Glomerular visceral epithelial cell (primary cell): Measurements from ENCODE around the gene ATXN8OS.
"Not testable (repeated sequence)": the region's sequence is repeated elsewhere in the genome, so short reads cannot be mapped to it uniquely, and the experiment has no call there.

Source experiments
- DNase-seq: peaks from one replicate; pipeline ENCODE4 v3.0.0-alpha.2; 2016; ENCODE audit errors: extremely low spot score

The ATXN8OS gene

DNA sequence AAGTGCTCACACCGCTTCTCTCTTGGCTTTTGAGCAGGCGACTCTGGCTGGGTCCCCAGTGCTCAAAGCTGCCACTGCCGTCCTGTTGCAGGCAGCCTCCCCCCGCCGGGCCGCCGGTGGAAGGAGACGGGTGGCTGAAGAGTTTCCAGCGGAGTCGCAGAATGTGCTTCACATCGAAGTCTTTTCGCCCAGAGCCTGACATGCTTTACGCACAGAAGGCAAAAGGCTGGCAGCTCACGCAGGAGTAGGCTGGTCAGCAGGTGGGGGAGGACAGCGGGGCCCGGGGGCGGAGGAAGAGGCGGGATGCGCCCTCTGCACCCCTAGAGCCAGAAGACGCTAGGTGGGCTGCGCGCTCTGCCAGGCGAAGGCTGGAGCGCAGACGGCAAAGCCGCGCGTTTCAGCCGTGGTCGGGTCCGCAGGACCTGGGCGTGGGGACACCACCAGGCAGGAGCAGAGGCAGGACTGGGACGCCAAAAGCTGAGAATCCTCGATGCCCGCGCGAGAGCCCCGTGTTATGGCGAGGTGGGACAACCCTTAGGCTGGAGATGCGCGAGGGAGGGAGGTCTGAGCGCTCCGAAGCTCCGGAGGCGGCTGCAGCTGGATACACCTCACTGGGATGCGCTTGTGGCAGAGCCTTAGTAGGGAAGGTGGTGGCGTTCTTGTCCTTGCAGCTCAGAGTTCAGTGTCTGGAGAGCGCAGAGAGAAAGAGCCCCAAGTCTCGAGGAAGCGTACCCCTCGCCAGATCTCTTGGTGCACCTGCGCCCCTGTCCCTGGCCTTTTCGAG, at the start of gene ATXN8OS:
Gene ATXN8OS, plus strand, starts transcription at position 329 of the 784 bp plus-strand sequence.
- peak; percentile 6 for DNase-seq

GRCh38 chr13:70080012-70080411, 27.6 kb upstream of the ATXN8OS start:
- no peak for DNase-seq

GRCh38 chr13:70087247-70087646, 20.4 kb upstream of the ATXN8OS start:
- DNase-seq = no peak

- DNase-seq = no peak
These were observed 18.7 kb upstream of the ATXN8OS start for GRCh38 chr13:70088926-70089325.

DNA sequence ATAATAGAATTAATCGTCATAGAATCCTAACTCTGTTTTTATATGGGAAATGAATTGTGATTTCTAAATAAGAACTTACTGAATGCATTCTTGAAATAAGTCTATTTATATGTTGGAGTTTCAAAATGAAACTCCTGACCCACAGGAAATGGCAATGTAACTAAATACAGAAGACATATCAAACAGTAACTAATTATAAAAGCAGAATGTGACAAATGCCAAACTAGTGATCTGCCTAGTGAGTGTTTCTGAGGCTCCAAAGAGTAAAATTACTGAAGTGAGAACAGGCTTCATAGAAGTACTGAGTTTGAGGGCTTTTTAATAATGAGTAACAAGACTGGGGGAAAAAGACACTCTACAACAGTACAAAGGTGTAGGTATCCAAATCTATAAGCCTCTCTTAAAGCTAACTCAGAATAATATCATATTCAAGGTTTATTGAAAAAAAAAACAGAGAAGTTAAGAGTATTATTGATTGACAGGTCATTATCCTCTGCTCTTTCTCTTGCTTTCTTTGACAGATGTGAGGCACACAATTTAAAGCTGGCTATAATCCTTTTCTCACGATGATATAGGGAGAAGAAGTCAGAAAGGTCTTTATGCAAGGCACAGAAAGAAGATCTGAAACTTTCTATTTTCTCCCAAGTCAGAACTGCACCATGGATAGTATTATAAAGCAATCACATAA, 17.4 kb upstream of the ATXN8OS start:
- DNase-seq = peak; percentile 13

DNA sequence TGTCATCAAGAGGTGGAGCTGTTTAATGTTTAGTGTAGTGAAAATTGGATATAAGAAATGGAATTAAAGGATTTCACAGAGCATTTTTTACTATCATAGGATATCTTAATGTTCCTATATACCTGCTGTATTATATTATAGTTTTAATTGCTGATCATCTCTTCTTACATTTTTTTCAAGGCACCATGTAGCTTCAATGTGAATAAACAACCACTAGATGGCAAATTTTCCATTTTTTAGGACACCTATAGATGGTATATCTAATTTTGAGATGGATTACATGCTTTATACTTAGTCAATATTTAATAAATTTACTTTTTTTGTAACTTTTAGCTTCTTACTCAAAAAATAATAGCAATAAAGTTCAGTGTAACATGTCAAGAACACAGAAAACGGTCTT, 9.0 kb upstream of the ATXN8OS start:
- DNase-seq = peak; percentile 12

DNA sequence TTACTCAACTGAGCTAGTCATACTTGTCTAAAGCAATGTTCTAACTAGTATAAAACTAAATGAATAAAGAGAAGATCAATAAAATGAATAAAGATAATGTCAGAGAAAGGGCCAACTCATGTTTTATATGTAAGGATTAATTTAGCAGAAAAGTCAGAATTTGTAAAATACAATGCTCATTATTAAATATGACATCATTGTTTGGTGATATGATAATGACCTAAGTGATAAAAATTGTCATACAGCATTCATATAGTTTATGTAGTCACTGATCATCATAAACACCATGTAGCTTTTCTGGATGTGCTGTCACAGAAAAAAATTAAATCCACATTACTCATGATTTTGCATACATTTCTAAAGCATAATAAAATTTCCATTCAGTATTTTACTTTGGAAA, 3.1 kb upstream of the ATXN8OS start:
- no peak for DNase-seq

GRCh38 chr13:70107125-70107497, 515 bp upstream of the ATXN8OS start:
- no peak for DNase-seq

DNA sequence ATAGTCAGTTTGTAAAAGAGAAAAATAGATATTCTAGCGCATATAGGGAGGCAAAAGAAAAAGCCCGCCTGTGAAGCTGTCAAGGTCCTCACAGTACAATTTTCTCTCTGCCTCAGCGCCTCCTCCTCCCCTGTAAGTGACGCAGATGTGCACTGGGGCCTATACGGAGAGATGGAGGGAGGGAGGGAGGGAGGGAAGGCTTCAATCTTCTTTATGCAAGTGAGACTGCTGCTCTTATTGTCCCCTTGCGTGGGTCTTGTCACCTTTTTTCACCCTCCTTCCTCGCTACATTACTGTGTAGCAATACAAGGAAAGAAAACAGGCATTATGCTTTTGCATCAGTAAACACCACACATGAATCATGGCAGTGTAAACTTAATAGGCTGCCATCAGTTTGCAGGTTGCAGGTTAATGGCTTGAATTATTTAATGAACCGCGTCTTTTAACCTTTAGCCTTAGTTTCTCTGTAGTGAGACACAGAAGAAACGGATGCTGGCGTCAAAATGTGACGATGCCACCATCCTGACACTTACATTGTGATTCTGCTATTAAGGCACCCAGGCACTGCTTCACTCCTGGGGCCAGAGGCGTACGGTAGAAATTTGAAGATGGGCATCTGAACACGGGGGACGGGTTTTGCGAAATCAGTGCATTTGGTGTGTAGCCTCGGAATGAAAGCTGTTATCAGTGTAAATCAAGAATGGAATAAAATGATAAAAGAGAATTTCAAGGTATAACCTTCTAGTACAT, 905 bp downstream of the ATXN8OS start, which contains the start of gene KLHL1:
Gene KLHL1, minus strand, starts transcription at position 97 of the 750 bp plus-strand sequence. CDS start 753 bp downstream, outside the sequence.
- no peak for DNase-seq

- no peak for DNase-seq
These were observed 9.8 kb downstream of the ATXN8OS start for GRCh38 chr13:70117338-70117905.

GRCh38 chr13:70125693-70126092, 18.1 kb downstream of the ATXN8OS start:
- DNase-seq = no peak

DNA sequence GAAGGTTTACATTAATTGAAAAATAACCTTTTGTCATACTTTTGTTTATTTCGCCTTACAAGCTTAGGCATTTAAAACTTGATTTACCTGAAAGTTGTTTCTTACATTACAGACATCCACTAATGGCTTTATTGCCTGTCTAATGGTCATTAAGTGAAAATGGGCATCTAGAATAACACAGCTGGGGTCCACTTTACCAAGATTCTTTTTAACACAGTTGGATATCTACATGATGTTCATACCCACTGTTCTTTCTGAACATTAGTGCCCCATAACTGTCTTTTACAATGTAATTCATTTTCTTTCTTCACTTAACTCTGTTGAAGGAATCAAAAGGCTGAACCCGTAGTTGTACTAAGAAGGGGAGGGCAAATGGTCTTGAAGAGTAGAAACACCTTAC, 20.5 kb downstream of the ATXN8OS start:
- DNase-seq = no peak

DNA sequence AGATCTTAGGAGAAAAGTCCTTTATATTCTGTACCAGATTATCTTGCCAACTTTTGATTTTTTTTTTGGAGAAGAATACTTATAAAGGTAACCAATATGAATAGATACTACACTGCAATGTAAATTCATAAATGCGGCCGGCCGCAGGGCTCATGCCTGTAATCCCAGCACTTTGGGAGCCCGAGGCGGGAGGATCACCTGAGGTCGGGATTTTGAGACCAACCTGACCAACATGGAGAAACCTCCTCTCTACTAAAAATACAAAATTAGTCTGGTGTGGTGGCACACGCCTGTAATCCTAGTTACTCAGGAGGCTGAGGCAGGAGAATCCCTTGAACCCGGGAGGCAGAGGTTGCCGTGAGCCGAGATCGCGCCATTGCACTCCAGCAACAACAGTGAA, 35.0 kb downstream of the ATXN8OS start:
- not testable (repeated sequence) for DNase-seq

GRCh38 chr13:70162141-70162540, 54.5 kb downstream of the ATXN8OS start:
- no peak for DNase-seq

DNA sequence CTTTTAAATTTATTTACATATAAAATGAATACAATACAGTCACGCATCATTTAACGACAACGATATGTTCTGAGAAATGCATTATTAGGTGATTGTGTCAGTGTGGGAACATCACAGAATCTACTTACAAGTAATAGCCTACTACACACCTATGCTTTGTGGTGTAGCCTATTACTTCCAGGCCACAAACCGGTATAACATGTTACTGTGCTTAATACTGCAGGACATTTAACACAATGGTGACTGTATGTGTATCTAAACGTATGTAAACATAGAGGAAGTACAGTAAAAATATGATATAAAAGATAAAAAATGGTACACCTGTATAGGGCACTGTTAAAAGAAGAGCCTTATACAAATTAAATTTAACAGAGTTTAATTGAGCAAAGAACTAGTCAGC, 63.1 kb downstream of the ATXN8OS start:
- no peak for DNase-seq

DNA sequence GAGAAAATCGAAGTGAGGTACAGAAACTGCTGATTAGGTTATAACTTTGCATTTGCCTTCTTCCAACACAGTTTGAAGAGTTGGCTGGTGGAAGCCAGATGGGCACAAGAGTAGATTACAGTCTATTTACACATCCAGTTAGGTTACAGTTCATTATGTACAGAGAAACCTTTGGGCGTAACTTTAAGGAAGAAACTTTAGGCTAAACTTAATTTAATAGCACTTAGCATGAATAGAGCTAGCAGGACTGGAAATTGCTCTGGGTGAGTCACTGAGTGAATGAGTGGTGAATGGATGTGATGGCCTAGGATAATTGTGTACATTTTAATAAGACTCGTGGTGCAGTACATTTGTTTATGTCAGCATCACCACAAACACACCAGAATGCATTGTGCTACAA, 63.5 kb downstream of the ATXN8OS start:
- no peak for DNase-seq

DNA sequence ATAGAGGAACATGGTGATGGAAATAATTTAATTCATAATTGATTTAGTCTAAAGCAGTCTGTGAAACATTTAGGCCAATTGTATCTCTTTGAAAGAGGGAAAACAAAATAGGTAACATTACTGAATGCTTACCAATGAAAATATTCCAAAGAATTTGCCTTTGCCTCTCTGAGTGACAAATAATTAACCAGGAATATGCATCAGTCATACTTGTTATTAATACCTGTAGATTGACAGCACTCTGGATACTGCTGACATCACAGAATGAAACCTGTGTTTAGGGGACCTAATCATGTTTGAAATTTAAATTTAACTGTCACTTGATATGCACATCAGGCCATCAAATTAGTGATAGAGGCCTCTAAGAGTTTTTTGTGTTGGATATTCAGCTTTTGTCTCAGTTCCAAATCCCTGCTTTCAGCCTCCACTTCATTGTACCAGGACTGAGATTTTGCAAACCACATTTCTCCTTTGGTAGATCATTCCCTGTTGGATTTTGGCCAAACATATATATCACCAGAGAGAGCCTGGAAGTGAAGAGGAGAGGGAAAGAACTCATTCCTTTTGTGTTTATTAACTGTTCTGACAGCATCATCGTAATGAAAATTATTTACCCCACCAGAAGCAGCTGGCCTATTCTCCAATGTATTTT, 65.4 kb downstream of the ATXN8OS start:
- peak; percentile 64 for DNase-seq

DNA sequence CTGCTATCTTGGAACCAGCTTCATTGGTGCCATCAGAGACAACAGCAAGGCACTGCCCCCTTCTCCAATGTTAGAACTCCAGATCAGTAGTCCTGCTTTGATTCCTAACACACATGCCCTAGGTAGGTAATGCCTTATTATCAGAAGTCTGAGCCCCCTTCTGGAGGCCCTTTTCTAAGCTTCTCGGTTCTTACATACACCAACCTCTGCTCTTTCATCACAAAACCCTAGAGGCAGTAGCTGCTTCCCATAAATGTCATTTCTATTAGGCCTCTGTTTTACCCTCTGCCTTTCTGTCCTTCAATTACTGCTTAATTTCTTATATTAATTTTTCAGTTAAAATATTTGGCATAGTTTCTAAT, 66.0 kb downstream of the ATXN8OS start:
- DNase-seq = no peak

DNA sequence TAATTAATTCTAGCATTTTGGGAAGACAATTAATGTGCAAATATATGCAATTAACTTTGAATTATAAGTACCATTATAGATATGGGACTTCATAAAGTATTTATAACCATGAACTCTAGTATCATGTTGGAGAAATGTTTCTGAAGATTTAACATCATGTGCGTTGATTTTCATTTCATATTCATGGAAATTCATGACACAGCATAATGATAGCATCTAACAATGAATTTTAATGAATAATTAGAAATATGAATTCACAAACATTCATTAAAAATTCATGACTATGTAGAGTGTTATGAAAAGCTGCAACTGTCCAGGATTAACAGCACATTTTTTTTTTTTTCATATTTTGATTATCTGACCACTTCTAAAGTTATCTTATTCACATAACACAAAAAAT, 70.7 kb downstream of the ATXN8OS start:
- no peak for DNase-seq
